Activated CD4-positive, CD25-positive, alpha-beta regulatory T cell treated with anti-CD3 and anti-CD28 coated beads, Interleukin-2, amount 50 U/mL, for 16 hours (primary cell): ENCODE measurements around the gene CMTM7.

ENCODE experiments used
- DNase-seq: peaks from one replicate; pipeline ENCODE4 v3.0.0-alpha.2; 2020; ENCODE audit warnings: low read depth, low spot score

Gene CMTM7

GRCh38 chr3:32391643-32392535, at the start of gene CMTM7:
Gene CMTM7 (plus strand): TSS chr3:32391853. CDS start chr3:32391907, 54 bp downstream.
- no peak for DNase-seq

- DNase-seq = no peak
Observed at GRCh38 chr3:32347343-32348125, 44.1 kb upstream of the CMTM7 start.

GRCh38 chr3:32349184-32349583, 42.5 kb upstream of the CMTM7 start:
- DNase-seq = no peak

GRCh38 chr3:32352563-32352962, 39.1 kb upstream of the CMTM7 start:
- no peak for DNase-seq

- DNase-seq = no peak
Observed at GRCh38 chr3:32353351-32353750, 38.3 kb upstream of the CMTM7 start.

GRCh38 chr3:32354362-32354778, 37.3 kb upstream of the CMTM7 start:
- DNase-seq = no peak

- DNase-seq = no peak
Observed at GRCh38 chr3:32355751-32356291, 35.8 kb upstream of the CMTM7 start.

GRCh38 chr3:32359766-32360492, 31.7 kb upstream of the CMTM7 start:
- no peak for DNase-seq

- no peak for DNase-seq
Observed at GRCh38 chr3:32360493-32360827, 31.2 kb upstream of the CMTM7 start.

- no peak for DNase-seq
Observed at GRCh38 chr3:32366638-32367397, 24.8 kb upstream of the CMTM7 start.

- no peak for DNase-seq
Observed at GRCh38 chr3:32367442-32367841, 24.2 kb upstream of the CMTM7 start.

- DNase-seq = no peak
Observed at GRCh38 chr3:32371461-32372212, 20.0 kb upstream of the CMTM7 start.

- DNase-seq = no peak
Observed at GRCh38 chr3:32372213-32372490, 19.5 kb upstream of the CMTM7 start.

GRCh38 chr3:32373276-32373675, 18.4 kb upstream of the CMTM7 start:
- no peak for DNase-seq

GRCh38 chr3:32373844-32374243, 17.8 kb upstream of the CMTM7 start:
- DNase-seq = no peak

- DNase-seq = peak; percentile 63
Observed at GRCh38 chr3:32374788-32375595, 16.7 kb upstream of the CMTM7 start.

- DNase-seq = no peak
Observed at GRCh38 chr3:32375596-32375930, 16.1 kb upstream of the CMTM7 start.

GRCh38 chr3:32376115-32376514, 15.5 kb upstream of the CMTM7 start:
- DNase-seq = no peak

GRCh38 chr3:32379831-32380500, 11.7 kb upstream of the CMTM7 start:
- no peak for DNase-seq
